Measurements from ENCODE around the gene ZNF774.

DNA sequence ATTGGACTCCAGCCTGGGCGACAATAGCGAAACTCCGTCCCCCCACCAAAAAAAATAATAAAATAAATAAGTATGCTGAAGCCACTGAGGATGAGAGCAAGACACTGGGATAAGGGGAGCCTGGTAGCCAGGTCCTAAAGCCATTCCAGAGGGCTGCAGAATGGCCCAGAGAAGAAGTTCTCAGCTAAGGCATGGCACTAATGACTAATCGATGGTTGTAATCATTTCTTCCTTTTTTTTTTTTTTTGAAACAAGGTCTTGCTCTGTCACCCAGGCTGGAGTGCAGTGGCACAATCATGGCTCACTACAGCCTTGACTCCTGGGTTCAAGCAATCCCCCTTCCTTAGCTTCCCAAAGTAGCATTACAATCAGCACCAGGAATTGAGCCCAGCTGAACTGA lies 25.6 kb upstream of the ZNF774 start:
- TF ChIP-seq, protein P1, sequence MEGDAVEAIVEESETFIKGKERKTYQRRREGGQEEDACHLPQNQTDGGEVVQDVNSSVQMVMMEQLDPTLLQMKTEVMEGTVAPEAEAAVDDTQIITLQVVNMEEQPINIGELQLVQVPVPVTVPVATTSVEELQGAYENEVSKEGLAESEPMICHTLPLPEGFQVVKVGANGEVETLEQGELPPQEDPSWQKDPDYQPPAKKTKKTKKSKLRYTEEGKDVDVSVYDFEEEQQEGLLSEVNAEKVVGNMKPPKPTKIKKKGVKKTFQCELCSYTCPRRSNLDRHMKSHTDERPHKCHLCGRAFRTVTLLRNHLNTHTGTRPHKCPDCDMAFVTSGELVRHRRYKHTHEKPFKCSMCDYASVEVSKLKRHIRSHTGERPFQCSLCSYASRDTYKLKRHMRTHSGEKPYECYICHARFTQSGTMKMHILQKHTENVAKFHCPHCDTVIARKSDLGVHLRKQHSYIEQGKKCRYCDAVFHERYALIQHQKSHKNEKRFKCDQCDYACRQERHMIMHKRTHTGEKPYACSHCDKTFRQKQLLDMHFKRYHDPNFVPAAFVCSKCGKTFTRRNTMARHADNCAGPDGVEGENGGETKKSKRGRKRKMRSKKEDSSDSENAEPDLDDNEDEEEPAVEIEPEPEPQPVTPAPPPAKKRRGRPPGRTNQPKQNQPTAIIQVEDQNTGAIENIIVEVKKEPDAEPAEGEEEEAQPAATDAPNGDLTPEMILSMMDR (optimal IDR thresholded peaks at IDR 0.05 in 1 of 3, IDR thresholded peaks at IDR 0.05 in 1 of 3, conservative IDR thresholded peaks at IDR 0.05 in 1 of 3; ENCODE audit: extremely low read depth in 1 of 3, insufficient read depth in 2 of 3, low read length in 3 of 3) = no peak
- TF ChIP-seq EZH2 (IDR thresholded peaks at IDR 0.05; ENCODE audit: low read length) = no peak
